HTR-8/SVneo (cell line): Measurements from ENCODE around the gene DNAJC6.
"Not testable (repeated sequence)": the region's sequence is repeated elsewhere in the genome, so short reads cannot be mapped to it uniquely, and the experiment has no call there.

Source experiments
- DNase-seq: peaks from one replicate; pipeline ENCODE4 v3.0.0; 2011; ENCODE audit warnings: low spot score, mixed read lengths; ENCODE audit not compliant: insufficient read length
- FAIRE-seq: peaks from 2 replicates; lab custom pipeline; 2011; peaks lifted over from hg19 to GRCh38; lab: Jason Lieb, UNC

The DNAJC6 gene

GRCh38 chr1:65291818-65292217, 17.5 kb upstream of the DNAJC6 start:
- FAIRE-seq, DNase-seq: not testable (repeated sequence)

GRCh38 chr1:65292861-65293593, 16.3 kb upstream of the DNAJC6 start:
- FAIRE-seq (no peak), DNase-seq (no peak)

- no peak for FAIRE-seq
Measured at GRCh38 chr1:65297706-65298105, 11.6 kb upstream of the DNAJC6 start.

GRCh38 chr1:65299328-65299727, 10.0 kb upstream of the DNAJC6 start:
- no peak for FAIRE-seq

More at GRCh38 chr1:65297706-65298105, 11.6 kb upstream of the DNAJC6 start:
- no peak for DNase-seq

GRCh38 chr1:65308781-65309303, 501 bp upstream of the DNAJC6 start:
- DNase-seq (no peak), FAIRE-seq (no peak)

More at GRCh38 chr1:65299328-65299727, 10.0 kb upstream of the DNAJC6 start:
- no peak for DNase-seq

GRCh38 chr1:65310078-65310587, 790 bp downstream of the DNAJC6 start:
- peak; percentile 26 for DNase-seq
- no peak for FAIRE-seq

GRCh38 chr1:65311760-65312159, 2.4 kb downstream of the DNAJC6 start:
- DNase-seq (no peak), FAIRE-seq (no peak)

- no peak for FAIRE-seq
- DNase-seq = no peak
Measured at GRCh38 chr1:65316233-65316632, 6.9 kb downstream of the DNAJC6 start.

- DNase-seq (no peak), FAIRE-seq (no peak)
Measured at GRCh38 chr1:65317866-65318653, 8.7 kb downstream of the DNAJC6 start.

- DNase-seq = no peak
- no peak for FAIRE-seq
Measured at GRCh38 chr1:65319141-65319540, 9.8 kb downstream of the DNAJC6 start.

- DNase-seq (no peak), FAIRE-seq (no peak)
Measured at GRCh38 chr1:65319754-65320153, 10.4 kb downstream of the DNAJC6 start.

GRCh38 chr1:65321879-65322278, 12.5 kb downstream of the DNAJC6 start:
- DNase-seq = no peak
- no peak for FAIRE-seq

GRCh38 chr1:65323246-65323645, 13.9 kb downstream of the DNAJC6 start:
- FAIRE-seq (no peak), DNase-seq (no peak)

GRCh38 chr1:65330021-65330420, 20.7 kb downstream of the DNAJC6 start:
- DNase-seq (no peak), FAIRE-seq (no peak)

GRCh38 chr1:65330822-65331221, 21.5 kb downstream of the DNAJC6 start:
- DNase-seq = no peak
- FAIRE-seq = no peak

- no peak for DNase-seq
- FAIRE-seq = no peak
Measured at GRCh38 chr1:65332821-65333220, 23.5 kb downstream of the DNAJC6 start.

- FAIRE-seq (no peak), DNase-seq (no peak)
Measured at GRCh38 chr1:65334081-65334480, 24.7 kb downstream of the DNAJC6 start.

- DNase-seq (peak; percentile 13), FAIRE-seq (peak; percentile 9)
Measured at GRCh38 chr1:65339866-65340468, 30.6 kb downstream of the DNAJC6 start.

GRCh38 chr1:65341381-65341780, 32.0 kb downstream of the DNAJC6 start:
- DNase-seq (no peak), FAIRE-seq (no peak)

- DNase-seq = no peak
- FAIRE-seq = no peak
Measured at GRCh38 chr1:65343286-65343685, 33.9 kb downstream of the DNAJC6 start.
